Measurements from ENCODE around the gene PSTK. TPM values are rescaled to one million over a fixed set of nuclear protein-coding genes. Genes with fewer than 3 reads are reported as not detected.

PSTK gene
- total RNA-seq, 4 donors from 2014 or later: 0.79 to 12.3 (median 1.7) TPM

DNA sequence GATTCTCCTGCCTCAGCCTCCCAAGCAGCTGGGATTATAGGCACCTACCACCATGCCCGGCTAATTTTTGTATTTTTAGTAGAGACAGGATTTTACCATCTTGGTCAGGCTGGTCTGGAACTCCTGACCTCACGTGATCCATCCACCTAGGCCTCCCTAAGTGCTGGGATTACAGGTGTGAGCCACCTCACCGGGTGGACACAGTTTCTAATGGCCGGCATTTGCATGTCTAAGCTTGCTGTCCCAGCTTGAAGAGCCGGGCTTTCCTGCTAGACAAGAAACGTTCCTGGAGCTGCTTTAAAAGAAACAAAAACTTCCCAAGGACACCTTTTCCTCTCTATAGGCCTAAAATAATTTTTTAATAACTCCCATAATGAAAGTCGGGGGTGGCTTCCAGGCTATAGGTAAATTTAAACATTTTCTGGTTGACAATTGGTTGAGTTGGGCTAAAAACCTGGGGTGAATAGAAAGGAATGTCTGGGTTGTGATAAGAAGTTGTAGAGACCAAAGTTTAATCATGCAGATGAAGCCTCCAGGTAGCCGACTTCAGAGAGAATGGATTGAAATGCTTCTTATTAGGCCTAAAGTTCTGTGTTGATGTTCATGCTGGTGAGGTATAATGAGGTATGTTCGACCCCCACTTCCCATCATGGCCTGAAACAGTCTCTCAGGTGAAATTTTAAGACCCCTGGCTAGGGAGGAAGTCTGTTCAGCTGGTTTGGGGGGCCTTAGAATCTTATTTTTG is 37.4 kb downstream of the PSTK start:
- Histone ChIP-seq H3K9me3 (no peaks in the 10 kb centered on the region), H3K4me1 (no peaks in the 10 kb centered on the region), H3K27me3 (no peaks in the 10 kb centered on the region), H3K36me3 (peaks cover 0 to 4% of the 10 kb centered on the region in 2 donors), H3K27ac (no peak overlapping the region), H3K4me3 (no peak overlapping the region)
- TF ChIP-seq POLR2AphosphoS5 (IDR thresholded peaks at IDR 0.05) (no peak), POLR2A (IDR thresholded peaks at IDR 0.05) (no peak), EP300 (IDR thresholded peaks at IDR 0.05) (no peak)
- TF ChIP-seq, protein P1, sequence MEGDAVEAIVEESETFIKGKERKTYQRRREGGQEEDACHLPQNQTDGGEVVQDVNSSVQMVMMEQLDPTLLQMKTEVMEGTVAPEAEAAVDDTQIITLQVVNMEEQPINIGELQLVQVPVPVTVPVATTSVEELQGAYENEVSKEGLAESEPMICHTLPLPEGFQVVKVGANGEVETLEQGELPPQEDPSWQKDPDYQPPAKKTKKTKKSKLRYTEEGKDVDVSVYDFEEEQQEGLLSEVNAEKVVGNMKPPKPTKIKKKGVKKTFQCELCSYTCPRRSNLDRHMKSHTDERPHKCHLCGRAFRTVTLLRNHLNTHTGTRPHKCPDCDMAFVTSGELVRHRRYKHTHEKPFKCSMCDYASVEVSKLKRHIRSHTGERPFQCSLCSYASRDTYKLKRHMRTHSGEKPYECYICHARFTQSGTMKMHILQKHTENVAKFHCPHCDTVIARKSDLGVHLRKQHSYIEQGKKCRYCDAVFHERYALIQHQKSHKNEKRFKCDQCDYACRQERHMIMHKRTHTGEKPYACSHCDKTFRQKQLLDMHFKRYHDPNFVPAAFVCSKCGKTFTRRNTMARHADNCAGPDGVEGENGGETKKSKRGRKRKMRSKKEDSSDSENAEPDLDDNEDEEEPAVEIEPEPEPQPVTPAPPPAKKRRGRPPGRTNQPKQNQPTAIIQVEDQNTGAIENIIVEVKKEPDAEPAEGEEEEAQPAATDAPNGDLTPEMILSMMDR (IDR thresholded peaks at IDR 0.05): no peak
- ATAC-seq: no peak
- 61 to 80% methylated on average over 4 to 8 of the region's 9 CpGs for WGBS, 2 donors (ENCODE audit: low coverage in 1 of 2)

DNA sequence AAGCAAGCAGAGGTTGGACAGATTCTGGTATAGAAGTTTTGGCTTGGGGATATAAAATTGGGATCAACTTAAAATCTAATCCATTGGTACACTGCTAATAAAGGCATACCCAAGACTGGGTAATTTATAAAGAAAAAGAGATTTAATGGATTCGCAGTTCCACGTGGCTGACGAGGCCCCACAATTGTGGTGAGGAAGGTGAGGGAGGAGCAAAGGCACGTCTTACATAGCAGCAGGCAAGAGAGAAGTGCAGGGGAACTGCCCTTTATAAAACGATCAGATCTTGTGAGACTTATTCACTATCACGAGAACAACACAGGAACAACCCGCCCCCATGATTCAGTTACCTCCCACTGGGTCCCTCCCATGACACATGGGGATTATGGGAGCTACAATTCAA is 38.3 kb downstream of the PSTK start:
- 83 to 97% methylated on average over 6 to 7 of the region's 7 CpGs for WGBS, 2 donors (ENCODE audit: low coverage in 1 of 2)
- no peak overlapping the region for H3K27ac ChIP-seq

DNA sequence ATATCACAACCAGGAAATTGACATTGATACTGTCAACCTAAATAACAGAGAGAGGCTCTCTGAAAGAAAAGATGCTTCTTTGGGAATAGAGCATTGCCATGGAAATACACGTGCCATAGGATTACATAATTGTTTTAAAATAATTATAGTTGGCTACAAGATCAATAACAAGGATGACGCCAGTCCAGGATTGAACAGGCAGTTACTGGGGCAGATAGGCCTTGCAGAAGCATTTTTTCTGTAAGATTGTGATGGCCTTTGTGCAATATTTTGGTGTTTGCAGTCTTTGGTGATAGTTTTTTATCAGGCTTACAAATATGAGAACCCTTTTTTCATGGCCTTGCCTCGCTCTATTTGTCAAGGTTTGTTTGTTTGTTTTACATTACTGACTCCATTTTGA is 39.1 kb downstream of the PSTK start:
- 60 to 63% methylated on average over 3 of the region's 3 CpGs for WGBS, 2 donors (ENCODE audit: low coverage in 1 of 2)
- Histone ChIP-seq H3K4me3 (no peak overlapping the region), H3K4me1 (no peaks in the 10 kb centered on the region), H3K27ac (no peak overlapping the region), H3K27me3 (no peaks in the 10 kb centered on the region), H3K36me3 (no peaks in the 10 kb centered on the region), H3K9me3 (no peaks in the 10 kb centered on the region)
- TF ChIP-seq POLR2AphosphoS5 (IDR thresholded peaks at IDR 0.05) (no peak), EP300 (IDR thresholded peaks at IDR 0.05) (no peak), POLR2A (IDR thresholded peaks at IDR 0.05) (no peak)
- TF ChIP-seq, protein P1 (IDR thresholded peaks at IDR 0.05): no peak
- ATAC-seq: no peak

More for the DNA sequence above, 38.3 kb downstream of the PSTK start:
- Histone ChIP-seq H3K4me3 (no peak overlapping the region), H3K27me3 (no peaks in the 10 kb centered on the region), H3K36me3 (no peaks in the 10 kb centered on the region), H3K9me3 (no peaks in the 10 kb centered on the region), H3K4me1 (no peaks in the 10 kb centered on the region)
- no peak for ATAC-seq
- TF ChIP-seq EP300 (IDR thresholded peaks at IDR 0.05) (no peak), POLR2A (IDR thresholded peaks at IDR 0.05) (no peak), POLR2AphosphoS5 (IDR thresholded peaks at IDR 0.05) (no peak)
- TF ChIP-seq, protein P1 (IDR thresholded peaks at IDR 0.05): no peak

DNA sequence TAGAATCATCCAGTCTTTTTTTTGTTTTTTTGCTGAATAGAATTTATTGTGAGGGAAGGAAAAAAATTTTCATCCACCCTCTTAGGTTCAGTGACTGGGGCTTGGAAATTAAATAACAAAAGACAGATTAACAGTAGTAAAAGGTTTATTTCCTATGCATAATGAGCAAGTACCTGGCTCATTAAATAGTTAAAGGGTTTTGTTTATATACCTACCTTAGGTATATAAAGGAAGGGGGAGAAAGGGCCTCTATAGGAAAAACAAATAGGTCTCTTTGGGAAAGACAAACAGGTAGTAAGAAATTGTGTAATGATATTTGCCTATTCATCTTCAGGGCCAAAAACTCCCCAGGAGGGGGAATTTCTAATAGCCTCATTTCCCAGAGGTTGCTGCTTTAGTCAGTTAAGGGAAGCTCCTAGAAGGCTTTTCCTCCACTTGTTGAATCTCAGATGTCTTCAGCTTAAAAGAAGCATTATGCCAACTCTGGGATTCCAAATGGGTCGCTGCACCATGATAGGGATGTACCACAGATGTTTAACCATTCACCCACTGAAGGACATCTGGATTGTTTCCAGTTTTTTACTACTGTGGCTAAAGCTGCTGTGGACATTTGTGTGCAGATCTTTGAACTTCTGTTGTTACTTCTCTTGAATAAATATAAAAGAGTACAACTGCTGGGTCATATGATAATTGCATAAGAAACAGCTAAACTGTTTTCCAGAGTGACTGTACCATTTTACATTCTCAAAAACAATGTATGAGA is 39.9 kb downstream of the PSTK start:
- 50 to 71% methylated on average over 1 of the region's 1 CpG for WGBS, 2 donors (ENCODE audit: low coverage in 1 of 2)
- no peaks in the 10 kb centered on the region for H3K4me1 ChIP-seq
- H3K9me3 ChIP-seq: no peaks in the 10 kb centered on the region
- H3K4me3 ChIP-seq: no peak overlapping the region
- ATAC-seq: no peak
- no peak for TF ChIP-seq POLR2A (IDR thresholded peaks at IDR 0.05)
- TF ChIP-seq, protein P1 (IDR thresholded peaks at IDR 0.05): no peak
- no peak for TF ChIP-seq EP300 (IDR thresholded peaks at IDR 0.05)
- no peak for TF ChIP-seq POLR2AphosphoS5 (IDR thresholded peaks at IDR 0.05)
- H3K36me3 ChIP-seq: no peaks in the 10 kb centered on the region
- no peaks in the 10 kb centered on the region for H3K27me3 ChIP-seq
- H3K27ac ChIP-seq: no peak overlapping the region
